Inflammatory macrophage treated with lipopolysaccharide for 4 hours (primary cell): Measurements from ENCODE around the gene PLA2G2D.

Experiments
- DNase-seq: peaks from one replicate; pipeline ENCODE4 v3.0.0-alpha.2; 2020

The PLA2G2D gene

DNA sequence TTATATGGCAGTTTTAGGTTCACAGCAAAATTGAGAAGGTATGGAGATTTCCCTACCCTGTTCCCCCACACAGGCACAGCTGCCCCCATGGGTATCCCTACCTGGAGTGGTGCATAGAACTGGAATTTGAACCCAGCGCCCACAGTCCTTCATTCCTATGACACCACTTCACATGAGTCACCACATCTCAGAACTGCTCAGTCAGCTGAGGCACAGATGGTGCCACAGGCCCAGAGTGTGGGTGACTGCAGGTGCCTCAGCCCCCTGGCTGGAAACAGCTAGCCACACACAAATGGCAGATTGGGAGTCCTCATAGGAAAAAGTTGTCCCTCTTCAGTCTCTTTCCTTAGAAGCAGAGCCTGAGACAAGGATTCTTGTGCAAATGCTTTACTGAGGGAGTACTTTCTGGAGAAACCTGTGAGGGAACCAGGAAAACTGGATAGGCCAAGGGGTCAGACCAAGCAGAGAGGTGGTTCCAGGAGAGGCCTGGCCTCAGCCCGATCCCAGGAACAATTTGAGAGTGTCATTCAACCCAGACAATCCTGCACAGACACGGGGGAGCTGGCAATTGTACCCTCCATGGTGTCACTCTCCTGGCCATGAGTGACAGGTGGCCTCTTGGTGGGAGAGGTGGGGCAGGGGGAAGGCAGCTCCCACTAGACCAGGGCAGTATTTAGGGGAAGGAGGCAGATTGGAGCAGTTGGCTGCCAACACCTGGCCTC lies 6.9 kb downstream of the PLA2G2D start:
- DNase-seq, result no peak

DNA sequence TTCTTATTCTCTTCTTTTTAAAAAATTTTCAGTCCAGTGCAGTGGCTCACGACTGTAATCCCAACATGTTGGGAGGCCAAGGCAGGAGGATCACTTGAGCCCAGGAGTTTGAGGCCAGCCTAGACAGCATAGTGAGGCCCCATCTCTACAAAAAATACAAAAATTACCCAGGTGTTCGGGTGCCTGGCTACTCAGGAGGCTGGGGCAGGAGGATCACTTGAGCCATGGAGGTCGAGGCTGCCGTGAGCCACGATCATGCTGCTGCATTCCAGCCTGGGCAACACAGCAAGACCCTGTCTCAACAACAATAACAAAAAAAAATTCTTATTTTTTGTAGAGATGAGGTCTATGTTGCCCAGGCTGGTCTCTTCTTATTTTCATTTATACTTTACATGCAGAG lies 7.9 kb downstream of the PLA2G2D start:
- DNase-seq, result no peak

DNA sequence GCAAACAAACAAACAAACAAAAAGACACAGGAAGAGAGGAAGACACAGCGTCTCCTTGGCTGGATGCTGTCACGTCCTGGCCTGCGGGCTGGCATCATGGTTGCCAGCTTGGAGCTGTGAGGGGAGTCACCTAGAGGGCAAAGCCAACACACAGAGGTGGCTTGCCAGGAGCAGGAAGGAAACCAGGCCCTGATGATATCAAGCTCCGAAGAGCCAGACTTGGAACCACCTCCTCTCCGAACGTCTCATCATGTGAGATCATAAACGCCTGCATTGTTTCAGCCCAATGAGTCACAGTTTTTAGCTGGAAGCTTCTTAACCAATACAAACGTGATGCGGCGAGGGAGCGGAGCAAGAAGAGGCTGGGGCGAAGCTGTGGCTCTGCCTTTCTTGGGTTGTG lies 8.7 kb downstream of the PLA2G2D start:
- DNase-seq, result peak; percentile 25

DNA sequence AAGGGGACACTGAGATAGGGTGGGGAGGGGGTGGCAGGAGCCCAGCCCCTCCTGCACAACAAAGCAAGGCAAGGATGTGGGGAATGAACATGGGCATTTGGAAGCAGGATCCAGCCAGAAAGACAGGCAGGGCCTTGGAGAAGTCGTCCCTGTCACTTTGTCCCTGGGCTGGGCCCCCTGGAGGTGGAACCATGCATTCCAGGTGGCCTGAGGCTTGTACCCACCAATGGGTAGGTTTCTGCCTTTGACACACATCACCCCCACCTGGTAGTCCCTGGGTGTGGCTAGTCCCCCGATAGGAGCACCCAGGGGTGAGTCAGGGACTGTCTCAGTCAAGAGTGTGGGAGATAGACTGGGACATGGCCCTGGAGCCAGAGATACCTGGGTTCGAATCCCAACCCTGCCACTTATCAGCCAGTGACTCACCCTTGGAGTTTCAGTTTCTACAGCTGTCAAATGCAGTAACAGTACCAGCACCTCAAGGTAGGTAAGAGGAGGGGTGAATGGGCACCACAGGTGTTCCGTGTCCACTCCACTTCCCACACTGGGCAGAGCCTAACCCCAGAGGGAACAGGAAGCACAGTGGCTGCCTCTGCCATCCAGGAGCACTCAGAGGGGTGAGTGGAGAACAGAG lies 10.0 kb downstream of the PLA2G2D start:
- no peak for DNase-seq

DNA sequence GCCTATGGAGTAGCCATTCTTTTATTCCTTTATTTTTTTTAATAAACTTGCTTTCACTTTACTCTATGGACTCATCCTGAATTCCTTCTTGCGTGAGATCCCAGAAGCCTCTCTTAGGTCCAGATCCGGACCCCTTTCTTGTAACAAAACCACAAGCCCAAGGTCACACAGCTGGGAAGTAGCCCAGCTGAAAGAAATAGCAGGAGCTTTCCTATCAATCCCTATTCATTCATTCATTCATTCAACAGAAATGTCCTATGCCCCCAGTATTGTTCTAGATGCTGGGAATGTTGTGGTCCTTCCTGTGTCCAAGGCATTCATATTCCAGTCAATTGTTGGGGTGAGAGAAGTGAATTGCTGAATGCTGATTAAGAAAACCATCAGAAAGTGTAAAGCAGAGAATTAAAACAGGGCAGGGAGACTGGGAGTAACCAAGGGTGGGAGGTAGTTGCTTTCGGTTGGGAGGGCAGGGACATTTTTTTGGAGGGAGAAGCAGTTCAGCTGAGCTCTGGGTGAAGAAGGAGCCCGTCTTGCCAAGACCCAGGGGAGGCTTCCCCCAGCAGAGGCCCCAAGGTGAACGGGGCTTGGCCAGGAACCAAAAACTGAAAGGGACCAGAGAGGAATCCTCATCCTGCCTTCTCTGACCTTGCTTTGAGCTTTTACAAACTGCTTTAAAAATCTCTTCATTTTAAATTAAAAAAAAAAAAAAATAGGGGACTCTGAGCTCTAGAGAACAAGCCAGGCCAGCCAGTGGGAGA lies 10.8 kb downstream of the PLA2G2D start:
- no peak for DNase-seq

DNA sequence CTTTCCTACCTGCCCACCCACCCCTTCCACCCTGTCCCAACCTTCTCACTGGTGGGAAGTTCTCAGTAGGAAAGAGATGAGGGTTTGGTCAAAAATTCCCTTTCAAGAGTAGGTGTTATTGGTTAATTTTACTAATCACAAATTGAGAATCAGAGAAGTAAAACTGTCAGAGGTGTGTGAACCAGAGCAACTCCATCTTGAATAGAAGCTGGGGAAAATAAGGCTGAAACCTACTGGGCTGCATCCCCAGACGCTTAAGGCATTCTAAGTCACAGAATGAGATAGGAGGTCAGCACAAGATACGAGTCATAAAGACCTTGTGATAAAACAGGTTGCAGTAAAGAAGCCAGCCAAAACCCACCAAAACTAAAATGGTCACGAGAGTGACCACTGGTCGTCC lies 11.5 kb downstream of the PLA2G2D start:
- DNase-seq, result no peak

DNA sequence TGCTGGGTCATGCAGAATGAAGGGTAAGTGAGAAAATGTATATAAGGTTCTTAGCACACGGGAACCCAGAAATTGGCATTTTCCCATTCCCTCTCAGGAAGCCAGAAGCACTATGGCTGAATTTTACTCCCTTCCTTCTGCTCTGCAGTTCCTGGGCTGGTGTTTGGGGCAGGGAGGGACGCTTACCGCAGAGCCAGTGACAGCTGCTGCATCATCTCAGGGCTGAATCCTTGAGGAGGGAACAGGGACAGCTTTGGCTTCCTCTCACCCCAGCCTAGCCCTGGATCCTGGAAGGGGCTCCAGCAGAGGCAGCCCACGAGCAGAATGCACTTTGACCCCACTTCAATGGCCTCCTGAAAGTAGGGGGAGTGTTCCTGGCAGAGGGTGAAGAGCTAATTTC lies 12.0 kb downstream of the PLA2G2D start:
- DNase-seq, result no peak

DNA sequence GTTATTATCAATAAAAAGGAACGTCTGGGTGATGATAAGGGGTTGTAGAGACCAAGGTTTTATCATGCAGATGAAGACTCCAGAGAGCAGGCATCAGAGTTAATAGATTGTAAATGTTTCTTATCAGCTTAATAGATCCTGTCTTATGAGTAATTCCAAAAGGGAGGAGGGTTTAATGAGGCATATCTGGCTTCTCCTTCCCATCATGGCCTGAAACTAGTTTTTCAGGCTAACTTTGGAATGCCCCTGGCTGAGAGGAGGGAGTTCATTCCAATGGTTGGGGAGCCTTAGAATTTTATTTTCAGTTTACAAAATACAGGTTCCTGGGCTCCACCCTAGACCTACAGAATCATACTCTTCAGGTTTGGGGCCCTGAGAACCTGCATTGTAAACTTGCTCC lies 13.5 kb downstream of the PLA2G2D start:
- no peak for DNase-seq

DNA sequence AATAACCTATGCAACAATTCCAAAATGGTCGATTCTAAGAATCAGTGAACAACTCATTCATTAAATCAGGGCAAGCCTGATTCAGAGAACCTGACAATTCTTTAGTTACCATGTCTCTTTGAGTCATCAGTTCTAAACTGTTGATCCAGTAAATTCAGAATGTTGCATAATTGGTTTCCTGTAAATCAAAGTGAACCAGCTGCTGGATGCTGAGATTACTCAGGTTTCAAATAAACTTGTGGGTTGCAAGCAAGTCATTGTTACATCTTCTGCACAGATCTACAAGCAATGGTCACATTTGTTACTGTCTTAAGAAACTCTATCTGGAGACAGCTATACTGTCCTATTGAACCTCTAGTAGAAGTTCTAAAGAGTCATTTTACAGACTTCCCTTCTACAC lies 16.5 kb downstream of the PLA2G2D start:
- DNase-seq, result peak; percentile 21

DNA sequence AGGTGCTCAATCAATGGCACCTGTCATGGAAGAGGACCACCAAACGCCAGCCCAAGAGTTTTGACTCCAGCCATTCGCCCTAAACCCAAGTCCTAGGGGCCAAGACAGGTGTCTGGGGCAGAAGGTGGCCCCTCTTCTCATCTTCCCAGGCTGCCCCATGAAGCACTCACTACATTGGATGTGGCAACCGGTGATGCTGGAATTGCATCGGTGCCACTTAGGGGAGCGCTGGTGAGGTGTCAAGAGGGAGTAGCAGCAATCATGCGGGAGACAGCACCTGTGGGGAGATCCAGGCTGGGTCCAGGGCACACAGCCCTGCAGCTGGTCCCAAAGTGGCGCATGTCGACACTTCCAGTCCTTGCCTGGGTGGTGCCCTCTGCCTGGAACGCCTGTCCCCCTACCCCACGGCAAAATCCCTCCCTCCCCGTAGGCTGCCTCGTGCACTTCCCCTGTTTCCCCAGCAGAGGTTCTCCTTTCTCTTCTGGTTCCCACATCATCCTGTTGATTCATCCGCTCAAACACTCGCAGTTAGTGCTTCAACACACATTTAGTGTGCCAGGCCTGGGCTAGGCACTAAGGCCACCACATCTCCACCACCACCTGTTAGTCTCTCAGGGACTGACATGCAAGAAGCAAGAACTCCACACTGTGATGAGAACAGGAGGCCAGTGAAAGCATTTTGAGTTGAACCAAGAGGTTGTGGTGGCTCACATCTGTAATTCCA lies 18.5 kb downstream of the PLA2G2D start:
- peak; percentile 49 for DNase-seq

DNA sequence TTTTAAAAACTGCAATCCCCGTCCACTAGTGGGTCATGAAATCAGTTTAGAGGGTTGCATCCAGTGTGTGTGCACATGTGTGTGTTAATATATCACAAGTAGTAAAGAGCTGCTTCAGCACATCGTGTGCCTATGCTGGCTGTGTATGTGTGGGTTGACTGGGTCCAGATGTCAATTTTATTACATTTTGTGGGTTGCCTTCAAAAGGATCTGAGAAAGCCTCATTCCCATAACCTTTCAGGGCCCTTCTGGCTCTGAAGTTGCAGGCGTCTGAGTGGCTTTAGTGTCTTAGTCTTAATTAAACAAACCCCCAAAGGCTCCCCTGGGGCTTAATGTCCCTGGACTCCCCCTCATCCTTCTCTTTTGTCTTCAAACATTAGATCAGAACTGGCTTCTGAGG lies 19.8 kb downstream of the PLA2G2D start:
- no peak for DNase-seq

DNA sequence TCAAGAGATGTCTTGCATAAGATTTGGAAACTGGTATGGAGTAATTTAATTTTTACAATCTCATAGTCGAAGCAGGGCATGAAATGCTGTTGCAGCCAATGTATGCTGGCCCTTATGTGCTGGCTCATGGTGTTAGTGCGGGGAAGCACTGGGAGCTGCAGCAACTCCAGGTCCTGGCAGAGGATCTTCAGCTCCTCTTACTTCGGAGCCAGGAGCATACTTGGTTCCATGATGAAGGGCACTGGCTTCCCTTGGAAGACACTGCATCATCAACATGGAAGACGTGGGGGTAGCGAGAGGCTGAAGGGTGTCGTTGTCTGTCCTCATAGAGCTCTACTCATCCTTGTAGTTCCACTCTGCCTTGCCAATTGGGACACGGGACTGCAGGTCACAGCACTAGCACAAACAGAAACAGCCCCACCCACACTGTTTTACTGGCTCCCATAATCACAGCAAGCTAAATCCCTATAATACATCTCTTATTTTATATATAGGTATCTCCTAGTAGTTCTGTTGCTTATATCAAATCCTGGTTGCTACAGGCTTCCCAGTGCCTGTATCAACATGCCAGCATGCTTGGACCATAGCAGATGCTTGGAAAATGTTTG lies 22.4 kb downstream of the PLA2G2D start:
- DNase-seq, result no peak

DNA sequence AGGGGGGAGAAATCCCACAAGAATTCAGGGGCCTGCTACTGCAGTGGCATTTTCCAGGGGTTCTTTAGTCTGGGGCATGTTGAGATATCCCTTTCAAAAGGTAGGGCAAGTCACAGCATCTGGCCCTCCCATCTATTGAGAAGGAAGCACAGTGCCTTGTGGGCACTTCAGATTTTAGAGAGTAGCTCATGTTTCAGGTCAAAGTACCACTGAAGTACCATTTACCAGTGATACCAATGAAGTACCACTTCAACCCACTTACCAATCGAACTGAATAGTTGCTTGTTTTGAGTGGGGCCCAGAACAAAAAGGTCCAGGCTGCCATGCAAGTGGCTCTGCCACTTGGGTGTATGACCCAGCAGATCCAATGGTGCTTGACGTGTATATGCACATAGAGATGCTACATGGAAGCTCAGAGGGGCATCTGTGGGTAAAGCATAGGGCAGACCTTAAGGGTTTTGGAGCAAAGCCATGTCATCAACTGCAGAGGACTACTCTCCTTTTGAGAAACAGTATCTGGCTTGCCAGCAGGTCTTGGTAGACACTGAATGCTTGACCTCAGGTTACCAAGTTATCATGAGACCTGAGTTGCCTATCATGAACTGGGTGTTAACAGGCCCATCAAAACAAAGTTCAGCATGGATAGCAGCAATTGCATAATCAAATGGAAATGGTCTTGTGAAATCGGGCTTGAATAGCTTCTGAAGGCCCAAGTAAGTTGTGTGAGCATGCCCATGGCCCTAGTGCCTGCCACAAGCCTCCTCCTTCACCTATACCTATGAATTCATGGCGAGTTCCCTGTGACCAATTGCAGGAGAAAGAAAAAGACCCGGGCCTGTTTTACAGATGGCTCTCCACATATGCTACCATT lies 23.5 kb downstream of the PLA2G2D start:
- no peak for DNase-seq

DNA sequence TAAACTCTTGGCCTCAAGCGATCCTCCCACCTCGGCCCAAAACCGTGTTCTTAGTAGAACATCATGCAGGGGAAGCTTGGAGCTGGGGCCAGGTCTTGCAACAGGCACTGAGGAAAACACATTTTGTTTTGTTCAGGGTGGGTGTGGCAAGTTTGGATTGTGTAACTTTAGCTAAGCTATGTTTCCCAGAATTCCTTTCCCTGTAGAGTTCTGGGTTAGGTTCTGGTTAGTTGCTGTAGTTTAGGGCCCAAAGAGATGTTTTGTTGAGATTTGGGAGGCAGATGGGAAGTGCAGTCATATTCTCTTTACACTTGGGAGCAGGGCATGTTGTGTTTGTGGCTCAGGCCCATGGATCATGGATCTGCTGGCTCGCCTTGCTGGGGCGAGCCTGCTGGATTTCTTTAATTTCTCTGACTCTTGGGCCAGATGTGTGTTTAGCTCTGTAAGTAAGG lies 25.4 kb downstream of the PLA2G2D start:
- no peak for DNase-seq

DNA sequence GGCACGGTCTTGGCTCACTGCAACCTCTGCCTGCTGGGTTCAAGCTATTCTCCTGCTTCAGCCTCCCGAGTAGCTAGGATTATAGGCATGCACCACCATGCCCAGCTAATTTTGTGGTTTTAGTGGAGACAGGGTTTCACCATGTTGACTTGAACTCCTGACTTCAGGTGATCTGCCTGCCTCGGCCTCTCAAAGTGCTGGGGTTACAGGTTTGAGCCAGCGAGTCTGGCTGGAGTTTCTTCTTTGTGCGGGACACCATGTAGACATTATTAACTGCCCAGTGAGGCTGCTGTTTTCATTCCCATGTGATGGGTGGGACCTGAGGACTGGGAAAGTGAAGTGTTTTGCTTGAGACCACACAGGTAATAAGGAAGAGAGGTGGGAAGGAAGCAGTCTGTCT lies 26.0 kb downstream of the PLA2G2D start:
- no peak for DNase-seq

DNA sequence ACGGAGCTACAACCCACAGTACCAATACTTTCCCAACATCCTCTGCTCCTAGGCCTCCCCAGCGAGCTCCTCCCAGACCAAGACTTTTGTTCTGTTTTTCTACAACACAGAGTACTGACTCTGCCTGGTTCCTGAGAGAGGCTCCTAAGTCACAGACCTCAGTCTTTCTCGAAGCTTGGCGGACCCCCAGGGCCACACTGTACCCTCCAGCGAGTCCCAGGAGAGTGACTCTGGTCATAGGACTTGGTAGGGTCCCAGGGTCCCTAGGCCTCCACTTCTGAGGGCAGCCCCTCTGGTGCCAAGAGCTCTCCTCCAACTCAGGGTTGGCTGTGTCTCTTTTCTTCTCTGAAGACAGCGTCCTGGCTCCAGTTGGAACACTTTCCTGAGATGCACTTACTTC lies 28.7 kb downstream of the PLA2G2D start:
- no peak for DNase-seq

DNA sequence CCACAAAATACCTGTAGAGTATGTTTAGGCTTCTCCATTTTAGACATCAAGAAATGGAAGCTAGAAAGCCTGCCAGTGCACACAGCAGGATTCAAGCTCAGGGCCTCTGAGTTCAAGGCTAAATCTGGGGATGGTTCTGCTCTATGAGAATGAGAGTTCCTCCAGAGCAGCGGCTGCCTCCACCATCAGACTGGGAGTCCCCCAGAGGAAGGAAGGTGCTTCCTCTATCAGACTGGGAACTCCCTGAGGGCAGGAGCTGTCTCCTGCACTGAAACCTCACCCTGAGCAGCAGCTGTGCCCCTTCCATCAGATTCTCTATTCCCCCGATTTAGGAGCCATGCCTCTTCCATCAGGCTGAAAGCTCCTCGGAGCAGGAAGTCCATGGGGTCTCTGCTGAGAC lies 29.2 kb downstream of the PLA2G2D start:
- DNase-seq, result no peak

DNA sequence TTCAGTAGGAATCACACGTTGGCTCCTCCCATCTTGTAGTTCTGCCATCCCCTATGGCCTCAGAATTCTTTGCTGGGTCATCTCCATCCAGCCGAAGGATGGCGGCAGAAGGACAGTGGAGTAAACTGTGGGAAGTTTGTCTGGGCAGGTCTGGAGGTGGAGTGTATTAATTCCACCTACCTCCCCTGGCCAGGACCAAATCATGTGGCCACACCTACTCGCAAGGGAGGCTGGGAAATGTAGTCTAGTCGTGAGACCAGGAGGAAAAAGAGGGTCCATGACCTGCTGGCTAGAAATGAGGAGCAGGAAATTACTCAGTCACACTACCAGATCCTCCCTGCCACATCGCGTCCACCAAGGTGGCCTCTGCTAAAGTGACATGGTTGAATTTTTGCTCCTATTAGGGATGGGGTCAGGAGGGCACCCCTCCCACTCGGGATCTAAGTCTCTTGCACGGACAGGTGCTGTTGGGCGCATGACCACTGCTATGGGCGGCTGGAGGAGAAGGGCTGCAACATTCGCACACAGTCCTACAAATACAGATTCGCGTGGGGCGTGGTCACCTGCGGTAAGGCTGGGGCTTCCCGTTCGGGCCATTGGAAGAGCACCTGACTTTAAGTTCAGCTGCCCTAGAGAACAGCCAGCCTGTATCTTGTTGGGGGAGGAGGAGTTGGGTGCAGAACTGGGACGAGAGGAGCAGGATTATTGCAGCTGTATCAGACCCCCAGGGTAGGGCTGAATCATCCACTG lies 29.8 kb downstream of the PLA2G2D start:
- no peak for DNase-seq

DNA sequence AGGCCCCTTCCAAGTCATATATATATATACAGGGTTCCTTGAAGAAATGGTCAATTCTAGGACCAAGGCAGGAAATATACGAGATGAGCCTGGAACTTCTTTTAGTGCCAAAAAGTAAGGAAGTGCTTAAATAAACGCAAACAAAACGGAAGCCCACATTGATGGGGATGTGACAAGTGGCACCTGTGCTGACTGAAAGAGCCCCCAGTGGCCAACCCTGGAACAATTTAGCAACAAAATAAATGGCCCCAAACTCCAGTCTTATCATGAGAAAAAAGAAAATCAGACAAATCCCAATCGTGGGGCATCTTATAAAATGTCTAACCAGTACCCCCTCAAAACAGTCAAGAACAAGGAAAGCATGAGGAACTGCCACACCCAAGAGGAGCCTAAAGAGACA lies 31.7 kb downstream of the PLA2G2D start:
- no peak for DNase-seq

DNA sequence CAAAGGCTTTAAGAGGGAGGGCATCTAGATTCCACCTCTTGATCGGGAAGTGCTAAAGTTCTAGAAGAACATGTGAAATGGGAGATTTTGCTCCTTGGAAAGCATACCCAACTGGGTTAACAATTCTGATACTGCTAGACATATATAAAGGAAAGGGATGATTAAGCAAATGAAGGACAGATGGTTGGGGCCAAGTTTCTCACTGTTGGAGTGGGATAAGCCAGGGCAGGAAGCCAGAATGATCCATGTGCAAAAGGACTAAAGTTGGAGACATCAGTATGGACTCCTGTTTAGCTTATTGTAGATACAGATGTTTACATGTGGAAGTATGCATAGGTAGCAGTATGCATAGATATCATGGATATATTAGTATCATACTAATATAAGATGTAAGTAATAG lies 32.5 kb downstream of the PLA2G2D start:
- DNase-seq, result no peak
